ENCODE results near the gene UBA1. TPM values are rescaled to one million over a fixed set of nuclear protein-coding genes. Genes with fewer than 3 reads are reported as not detected.

Gene UBA1
- total and polyA plus RNA-seq, 8 donors = 192 to 248 (median 218) TPM

GRCh38 chrX:47187106-47187677 lies 6.4 kb upstream of the UBA1 start:
- H3K27me3 ChIP-seq = peaks cover 0 to 4% of the 10 kb centered on the region in 2 donors
- peaks cover 0 to 51% of the 10 kb centered on the region in 2 donors for H3K36me3 ChIP-seq
- H3K9me3 ChIP-seq = no peaks in the 10 kb centered on the region
- no peak overlapping the region for H3K27ac ChIP-seq
- peaks cover 0 to 9% of the 10 kb centered on the region in 2 donors for H3K4me1 ChIP-seq
- intact Hi-C loops (cut with DNase I) = no loop called here
- TF ChIP-seq CTCF (IDR thresholded peaks at IDR 0.05) = no peak
- H3K4me3 ChIP-seq = no peak overlapping the region
- no peak for DNase-seq
- no peak for ATAC-seq

DNA sequence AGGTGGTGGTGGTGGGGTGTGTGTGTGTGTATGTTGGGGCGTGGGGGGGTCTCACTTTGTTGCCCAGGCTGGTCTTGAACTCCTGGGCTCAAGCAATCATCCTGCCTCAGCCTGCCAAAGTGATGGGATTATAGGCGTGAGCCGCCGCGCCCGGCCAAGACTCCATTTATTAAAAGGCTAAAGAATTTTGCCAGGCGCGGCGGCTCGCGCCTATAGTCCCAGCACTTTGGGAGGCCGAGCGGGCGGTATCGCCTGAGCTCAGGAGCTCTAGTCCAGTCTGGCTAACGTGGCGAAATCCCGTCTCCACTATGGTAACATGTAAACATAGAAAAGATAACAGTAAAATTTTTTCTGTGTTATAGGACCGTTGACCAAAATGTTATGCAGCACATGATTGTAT lies 3.7 kb upstream of the UBA1 start:
- no peaks in the 10 kb centered on the region for H3K27me3 ChIP-seq

DNA sequence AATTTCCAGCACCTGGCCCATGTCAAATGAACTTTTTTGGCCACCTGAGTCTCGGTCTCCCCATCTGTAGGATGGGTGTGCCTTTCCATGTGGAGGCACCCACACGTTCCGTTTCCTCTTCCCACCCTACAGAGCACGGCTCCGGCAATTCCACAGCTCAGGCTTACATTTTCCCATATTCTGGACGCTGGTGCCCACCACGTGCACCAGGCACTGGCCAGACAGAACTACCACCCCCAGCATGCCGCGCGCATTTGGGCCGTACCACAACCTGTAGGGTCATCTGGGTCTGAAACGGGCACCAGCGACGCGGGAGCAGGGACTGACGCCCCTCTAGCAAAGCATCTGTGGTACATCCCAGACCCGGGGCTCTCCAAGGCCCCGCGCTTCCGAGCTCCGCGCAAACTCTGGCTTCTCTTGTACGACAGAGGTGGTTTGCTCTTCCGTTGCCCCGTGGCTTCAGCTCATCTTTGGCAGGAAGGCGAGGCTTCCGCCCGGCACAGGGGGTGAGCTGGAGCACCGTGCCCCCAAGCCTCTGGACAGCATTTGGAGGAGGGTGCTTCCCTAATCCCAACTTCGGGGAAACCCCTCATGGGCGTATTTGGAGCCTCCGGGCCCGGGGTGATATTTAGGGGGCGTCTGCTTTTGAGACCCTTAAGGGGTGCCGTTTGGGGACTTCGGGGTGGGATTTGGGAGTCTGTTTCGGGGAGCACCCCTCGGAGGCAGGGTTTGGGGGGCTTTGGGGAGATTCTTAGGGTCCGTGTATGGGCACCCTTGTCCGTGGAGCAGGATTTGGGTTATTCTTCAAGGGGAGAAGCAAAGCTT lies 3.0 kb upstream of the UBA1 start:
- intact Hi-C loops (cut with DNase I) = loop anchor here in 1 of 2 donors (5.0 to 10.0 kb wide), 2 partner anchors 192 to 334 kb away; no protein-coding TSS in a partner anchor
- H3K36me3 ChIP-seq = peaks cover 0 to 17% of the 10 kb centered on the region in 2 donors
- DNase-seq = peak; percentile 75 to 91 (median 90)
- H3K9me3 ChIP-seq = no peaks in the 10 kb centered on the region
- TF ChIP-seq CTCF (IDR thresholded peaks at IDR 0.05) = no peak
- H3K27me3 ChIP-seq = no peaks in the 10 kb centered on the region
- peak overlapping the region; percentile 13 to 50 for H3K27ac ChIP-seq
- H3K4me1 ChIP-seq = peaks cover 9 to 28% of the 10 kb centered on the region in 2 donors
- peak; percentile 83 for ATAC-seq
- H3K4me3 ChIP-seq = peak overlapping the region; percentile 35 to 56

More for the DNA sequence above, 3.7 kb upstream of the UBA1 start:
- no peak overlapping the region for H3K4me3 ChIP-seq
- peaks cover 0 to 24% of the 10 kb centered on the region in 2 donors for H3K36me3 ChIP-seq
- intact Hi-C loops (cut with DNase I) = loop anchor here in 1 of 2 donors (5.0 to 10.0 kb wide), 2 partner anchors 192 to 335 kb away; no protein-coding TSS in a partner anchor
- ATAC-seq (no peak), DNase-seq (no peak)
- peaks cover 6 to 21% of the 10 kb centered on the region in 2 donors for H3K4me1 ChIP-seq
- H3K9me3 ChIP-seq = no peaks in the 10 kb centered on the region
- H3K27ac ChIP-seq = no peak overlapping the region
- TF ChIP-seq CTCF (IDR thresholded peaks at IDR 0.05) = no peak

GRCh38 chrX:47191331-47191730 lies 2.3 kb upstream of the UBA1 start:
- Histone ChIP-seq H3K4me3 (peak overlapping the region; percentile 35 to 56), H3K9me3 (no peaks in the 10 kb centered on the region), H3K27ac (peak overlapping the region; percentile 13 to 50), H3K36me3 (peaks cover 0 to 10% of the 10 kb centered on the region in 2 donors), H3K27me3 (no peaks in the 10 kb centered on the region), H3K4me1 (peaks cover 15 to 35% of the 10 kb centered on the region in 2 donors)
- intact Hi-C loops (cut with DNase I) = loop anchor here in 1 of 2 donors (5.0 to 10.0 kb wide), 2 partner anchors 191 to 333 kb away; no protein-coding TSS in a partner anchor
- TF ChIP-seq CTCF (IDR thresholded peaks at IDR 0.05) = no peak
- no peak for DNase-seq
- peak; percentile 22 for ATAC-seq
